ENCODE data around the gene ADGRG4.

Gene ADGRG4

GRCh38 chrX:136376713-136377112, 76.0 kb downstream of the ADGRG4 start:
- no peak for DNase-seq (ENCODE audit: low read depth)
- TF ChIP-seq CTCF (IDR thresholded peaks at IDR 0.05; ENCODE audit: insufficient read depth, low read depth, low read length, missing control alignments): no peak
- H3K4me3 ChIP-seq (ENCODE audit: low read length): no peak overlapping the region

GRCh38 chrX:136380010-136380769, 79.4 kb downstream of the ADGRG4 start:
- DNase-seq (ENCODE audit: low read depth): no peak
- no peak for TF ChIP-seq CTCF (IDR thresholded peaks at IDR 0.05; ENCODE audit: insufficient read depth, low read depth, low read length, missing control alignments)
- no peak overlapping the region for H3K4me3 ChIP-seq (ENCODE audit: low read length)

GRCh38 chrX:136386173-136386572, 85.4 kb downstream of the ADGRG4 start:
- DNase-seq (ENCODE audit: low read depth): no peak
- TF ChIP-seq CTCF (IDR thresholded peaks at IDR 0.05; ENCODE audit: insufficient read depth, low read depth, low read length, missing control alignments): no peak
- no peak overlapping the region for H3K4me3 ChIP-seq (ENCODE audit: low read length)

- TF ChIP-seq CTCF (IDR thresholded peaks at IDR 0.05; ENCODE audit: insufficient read depth, low read depth, low read length, missing control alignments): no peak
- no peak for DNase-seq (ENCODE audit: low read depth)
- H3K4me3 ChIP-seq (ENCODE audit: low read length): no peak overlapping the region
Observed at GRCh38 chrX:136386826-136387225, 86.1 kb downstream of the ADGRG4 start.

- no peak for TF ChIP-seq CTCF (IDR thresholded peaks at IDR 0.05; ENCODE audit: insufficient read depth, low read depth, low read length, missing control alignments)
- no peak overlapping the region for H3K4me3 ChIP-seq (ENCODE audit: low read length)
- DNase-seq (ENCODE audit: low read depth): no peak
Observed at GRCh38 chrX:136387951-136388502, 87.3 kb downstream of the ADGRG4 start.

- no peak for TF ChIP-seq CTCF (IDR thresholded peaks at IDR 0.05; ENCODE audit: insufficient read depth, low read depth, low read length, missing control alignments)
- no peak overlapping the region for H3K4me3 ChIP-seq (ENCODE audit: low read length)
- DNase-seq (ENCODE audit: low read depth): no peak
Observed at GRCh38 chrX:136390921-136391320, 90.2 kb downstream of the ADGRG4 start.

GRCh38 chrX:136395271-136395670, 94.5 kb downstream of the ADGRG4 start:
- H3K4me3 ChIP-seq (ENCODE audit: low read length): no peak overlapping the region
- no peak for TF ChIP-seq CTCF (IDR thresholded peaks at IDR 0.05; ENCODE audit: insufficient read depth, low read depth, low read length, missing control alignments)
- DNase-seq (ENCODE audit: low read depth): peak; percentile 76
